Measurements from ENCODE around the gene SPTBN2. TPM values are rescaled to one million over a fixed set of nuclear protein-coding genes. Genes with fewer than 3 reads are reported as not detected.

SPTBN2 gene
- total and polyA plus RNA-seq, 2 of the 4 experiments (the other 2 are of a cell fraction): 0.18 to 0.41 TPM

- BruUV-seq (replicated peaks): no TSS peak
Measured at GRCh38 chr11:66729447-66729846, 431 bp upstream of the SPTBN2 start.

More at GRCh38 chr11:66729447-66729846, 431 bp upstream of the SPTBN2 start:
- intact Hi-C loops (cut with micrococcal nuclease): loop anchor here (5.0 kb wide), 1 partner anchor 88 kb away; no protein-coding TSS in a partner anchor
- H3K9me3 ChIP-seq (ENCODE audit: control insufficient read depth, insufficient read depth, low read length): no peaks in the 10 kb centered on the region
- no peak overlapping the region for H4K8ac ChIP-seq (ENCODE audit: low read depth in 2 of 2, low read length in 2 of 2)
- no peak overlapping the region for H3K4me2 ChIP-seq (ENCODE audit: low read depth, low read length)
- no peak overlapping the region for H3K56ac ChIP-seq (ENCODE audit: extremely low read depth, insufficient read depth, low read length)
- ATAC-seq (ENCODE audit: low read depth) (no peak), DNase-seq (no peak)
- H3K9me1 ChIP-seq (ENCODE audit: insufficient read depth, low read length): no peaks in the 10 kb centered on the region; the same call in 1 of the 2 replicates
- no peak overlapping the region for H4K5ac ChIP-seq (ENCODE audit: low read depth, low read length)
- no peak overlapping the region for H3K18ac ChIP-seq (ENCODE audit: low read depth, low read length)
- no peak overlapping the region for H2BK20ac ChIP-seq (ENCODE audit: low read depth, low read length)
- peaks cover 75% of the 10 kb centered on the region for H3K27me3 ChIP-seq (ENCODE audit: control insufficient read depth, insufficient read depth, low read length)
- H3K9ac ChIP-seq (ENCODE audit: low read depth, low read length): no peak overlapping the region
- H3K36me3 ChIP-seq (ENCODE audit: control insufficient read depth, insufficient read depth, low read length): no peaks in the 10 kb centered on the region
- no peak overlapping the region for H2AK9ac ChIP-seq (replicated peaks; ENCODE audit: low read depth, low read length, poor library complexity)
- H3K4me3 ChIP-seq (ENCODE audit: insufficient read depth, low read depth, low read length): no peak overlapping the region
- no peak overlapping the region for H2BK120ac ChIP-seq (ENCODE audit: low read depth, low read length)
- CTCF ChIA-PET: no interaction called here
- TF ChIP-seq CHD1 (IDR thresholded peaks at IDR 0.05; ENCODE audit: low read depth, low read length): no peak
- dilution Hi-C loops (cut with HindIII; ENCODE audit: low sequenced_read_pairs, unreplicated experiment): no loop called here
- H3K4me1 ChIP-seq (ENCODE audit: control insufficient read depth, insufficient read depth, low read length): 0 out of 2 replicates have a peak, but pooled peaks cover 2% of the 10 kb centered on the region
- H2BK15ac ChIP-seq (ENCODE audit: low read depth, low read length): no peak overlapping the region
- H3K27ac ChIP-seq (ENCODE audit: insufficient read depth, low read length): no peak overlapping the region
- H3K23ac ChIP-seq (ENCODE audit: low read depth, low read length): 0 out of 2 replicates have a peak overlapping the region, but pooled peaks have one; percentile 24
- 0 out of 2 replicates have a peak, but pooled peaks cover 5% of the 10 kb centered on the region for H4K20me1 ChIP-seq (ENCODE audit: insufficient read depth, low read length)
- H2BK5ac ChIP-seq (ENCODE audit: low read depth, low read length, poor library complexity, severe bottlenecking): no peak overlapping the region
- no peaks in the 10 kb centered on the region for H3K79me1 ChIP-seq (ENCODE audit: low read depth in 1 of 2, low read length in 2 of 2)
- no CpG with 5 or more reads among the region's 4 CpGs for WGBS, 2 experiments (ENCODE audit: extremely low coverage in 2 of 2, insufficient read length in 1 of 2)
- POLR2A ChIA-PET (ENCODE audit: unreplicated experiment): no interaction called here
- no peak overlapping the region for H2AFZ ChIP-seq (replicated peaks; ENCODE audit: low read length, poor library complexity)
- no peak overlapping the region for H3K14ac ChIP-seq (replicated peaks; ENCODE audit: low read depth, low read length)
- no peak overlapping the region for H3K4ac ChIP-seq (ENCODE audit: low read depth, low read length)
- H4K91ac ChIP-seq (ENCODE audit: insufficient read depth, low read depth, low read length): no peak overlapping the region
- in situ Hi-C loops (cut with MboI; ENCODE audit: low sequenced_read_pairs): no loop called here
- H2AK5ac ChIP-seq (ENCODE audit: low read depth, low read length): no peak overlapping the region
